ENCODE measurements around the gene PCDHB14. TPM values are rescaled to one million over a fixed set of nuclear protein-coding genes. Genes with fewer than 3 reads are reported as not detected.

Gene PCDHB14
- total and polyA plus RNA-seq, 2 donors (not counting 1 experiment from before 2014, with no cell fraction given), result not detected

DNA sequence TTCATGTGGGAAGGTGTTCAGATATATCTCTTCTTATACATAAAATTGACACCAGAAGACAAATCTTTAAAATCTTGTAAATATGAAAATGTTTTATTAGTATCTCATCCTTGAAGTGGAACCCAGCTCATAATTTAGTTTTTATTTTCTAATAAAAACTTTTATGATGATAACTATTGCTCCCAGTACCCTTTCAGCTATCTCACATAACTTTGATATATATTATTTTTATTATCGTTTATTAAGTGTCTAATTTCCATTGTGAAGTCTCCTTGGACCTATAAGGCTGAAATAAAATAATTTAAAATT lies 38.0 kb downstream of the PCDHB14 start:
- Histone ChIP-seq H3K27me3 (replicated peaks in 1 of 4; ENCODE audit: control extremely low read depth in 1 of 4, control insufficient read depth in 3 of 4, insufficient read depth in 4 of 4, low read length in 3 of 4) (no peaks in the 10 kb centered on the region), H3K9me3 (ENCODE audit: control extremely low read depth in 1 of 3, control insufficient read depth in 2 of 3, insufficient read depth in 1 of 3, low read length in 2 of 3) (peaks cover 20 to 91% (median 47%) of the 10 kb centered on the region in 3 donors), H4K20me1 (ENCODE audit: control insufficient read depth, insufficient read depth, low read length, poor library complexity, severe bottlenecking) (no peaks in the 10 kb centered on the region), H3K4me3 (ENCODE audit: control extremely low read depth in 1 of 5, extremely low read depth in 1 of 5, insufficient read depth in 1 of 5, low read depth in 2 of 5, low read length in 4 of 5) (no peak overlapping the region), H3K9ac (ENCODE audit: low read length) (no peak overlapping the region), H3K36me3 (replicated peaks in 1 of 2; ENCODE audit: control extremely low read depth in 1 of 2, control insufficient read depth in 1 of 2, extremely low read depth in 1 of 2, insufficient read depth in 2 of 2, low read length in 1 of 2) (no peaks in the 10 kb centered on the region), H2AFZ (ENCODE audit: insufficient read depth, low read depth, low read length, poor library complexity, severe bottlenecking) (no peak overlapping the region), H3K4me2 (replicated peaks; ENCODE audit: low read depth, low read length, poor library complexity, severe bottlenecking) (no peak overlapping the region), H3K4me1 (ENCODE audit: control insufficient read depth in 2 of 2, insufficient read depth in 2 of 2, low read length in 2 of 2) (no peaks in the 10 kb centered on the region), H3K79me2 (ENCODE audit: control insufficient read depth, insufficient read depth, low read length) (no peaks in the 10 kb centered on the region), H3K27ac (ENCODE audit: low read length in 2 of 2) (no peak overlapping the region)
- intact Hi-C loops (cut with micrococcal nuclease), result no loop called here
- no peaks in the 10 kb centered on the region for H3K27me3 Mint-ChIP-seq
- TF ChIP-seq, protein P1, sequence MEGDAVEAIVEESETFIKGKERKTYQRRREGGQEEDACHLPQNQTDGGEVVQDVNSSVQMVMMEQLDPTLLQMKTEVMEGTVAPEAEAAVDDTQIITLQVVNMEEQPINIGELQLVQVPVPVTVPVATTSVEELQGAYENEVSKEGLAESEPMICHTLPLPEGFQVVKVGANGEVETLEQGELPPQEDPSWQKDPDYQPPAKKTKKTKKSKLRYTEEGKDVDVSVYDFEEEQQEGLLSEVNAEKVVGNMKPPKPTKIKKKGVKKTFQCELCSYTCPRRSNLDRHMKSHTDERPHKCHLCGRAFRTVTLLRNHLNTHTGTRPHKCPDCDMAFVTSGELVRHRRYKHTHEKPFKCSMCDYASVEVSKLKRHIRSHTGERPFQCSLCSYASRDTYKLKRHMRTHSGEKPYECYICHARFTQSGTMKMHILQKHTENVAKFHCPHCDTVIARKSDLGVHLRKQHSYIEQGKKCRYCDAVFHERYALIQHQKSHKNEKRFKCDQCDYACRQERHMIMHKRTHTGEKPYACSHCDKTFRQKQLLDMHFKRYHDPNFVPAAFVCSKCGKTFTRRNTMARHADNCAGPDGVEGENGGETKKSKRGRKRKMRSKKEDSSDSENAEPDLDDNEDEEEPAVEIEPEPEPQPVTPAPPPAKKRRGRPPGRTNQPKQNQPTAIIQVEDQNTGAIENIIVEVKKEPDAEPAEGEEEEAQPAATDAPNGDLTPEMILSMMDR (IDR thresholded peaks at IDR 0.05), result no peak
- no peak for TF ChIP-seq EZH2 (IDR thresholded peaks at IDR 0.05; ENCODE audit: borderline replicate concordance, insufficient read depth, low read depth, low read length, poor library complexity, severe bottlenecking)
- peaks cover 33% of the 10 kb centered on the region for H3K9me3 Mint-ChIP-seq (ENCODE audit: insufficient read depth)
- H3K27ac Mint-ChIP-seq, result no peak overlapping the region
- DNase-seq (no peak), ATAC-seq (ENCODE audit: low read depth) (no peak)
- no peak overlapping the region for H3K4me3 Mint-ChIP-seq
- ChIA-PET CTCF (no interaction called here), POLR2A (no interaction called here)
- WGBS (ENCODE audit: insufficient coverage), result no CpG with 5 or more reads among the region's 1 CpG
- no peaks in the 10 kb centered on the region for H3K4me1 Mint-ChIP-seq

DNA sequence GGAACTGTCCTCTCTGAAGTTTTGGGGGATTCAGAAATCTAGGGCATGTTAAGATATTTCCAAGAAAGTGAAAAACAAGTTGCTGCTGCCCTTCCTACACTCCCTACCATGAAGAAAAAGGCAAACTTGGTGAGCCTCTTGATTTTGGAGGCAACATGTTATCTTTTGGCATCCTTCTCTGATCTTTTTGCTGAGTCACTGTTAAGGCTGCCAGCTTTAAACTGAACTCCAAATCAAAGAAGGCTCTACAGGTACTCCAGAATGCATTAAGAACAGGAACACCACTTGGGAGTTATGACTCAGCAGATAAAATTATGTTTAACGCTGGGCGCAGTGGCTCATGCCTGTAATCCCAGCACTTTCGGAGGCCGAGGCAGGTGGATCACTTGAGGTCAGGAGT lies 46.1 kb downstream of the PCDHB14 start:
- ChIA-PET POLR2A (no interaction called here), CTCF (no interaction called here)
- TF ChIP-seq, protein P1 (IDR thresholded peaks at IDR 0.05), result no peak
- no peak for TF ChIP-seq EZH2 (IDR thresholded peaks at IDR 0.05; ENCODE audit: borderline replicate concordance, insufficient read depth, low read depth, low read length, poor library complexity, severe bottlenecking)
- peaks cover 53% of the 10 kb centered on the region for H3K9me3 Mint-ChIP-seq (ENCODE audit: insufficient read depth)
- Histone ChIP-seq H3K27ac (ENCODE audit: low read length in 2 of 2) (no peak overlapping the region), H3K4me2 (replicated peaks; ENCODE audit: low read depth, low read length, poor library complexity, severe bottlenecking) (no peak overlapping the region), H3K9me3 (ENCODE audit: control extremely low read depth in 1 of 3, control insufficient read depth in 2 of 3, insufficient read depth in 1 of 3, low read length in 2 of 3) (peaks cover 10 to 90% (median 42%) of the 10 kb centered on the region in 3 donors), H3K36me3 (replicated peaks in 1 of 2; ENCODE audit: control extremely low read depth in 1 of 2, control insufficient read depth in 1 of 2, extremely low read depth in 1 of 2, insufficient read depth in 2 of 2, low read length in 1 of 2) (no peaks in the 10 kb centered on the region), H3K4me3 (ENCODE audit: control extremely low read depth in 1 of 5, extremely low read depth in 1 of 5, insufficient read depth in 1 of 5, low read depth in 2 of 5, low read length in 4 of 5) (no peak overlapping the region), H3K27me3 (replicated peaks in 1 of 4; ENCODE audit: control extremely low read depth in 1 of 4, control insufficient read depth in 3 of 4, insufficient read depth in 4 of 4, low read length in 3 of 4) (no peaks in the 10 kb centered on the region), H4K20me1 (ENCODE audit: control insufficient read depth, insufficient read depth, low read length, poor library complexity, severe bottlenecking) (no peaks in the 10 kb centered on the region), H2AFZ (ENCODE audit: insufficient read depth, low read depth, low read length, poor library complexity, severe bottlenecking) (no peak overlapping the region), H3K9ac (ENCODE audit: low read length) (no peak overlapping the region), H3K4me1 (ENCODE audit: control insufficient read depth in 2 of 2, insufficient read depth in 2 of 2, low read length in 2 of 2) (no peaks in the 10 kb centered on the region), H3K79me2 (ENCODE audit: control insufficient read depth, insufficient read depth, low read length) (no peaks in the 10 kb centered on the region)
- H3K4me1 Mint-ChIP-seq, result no peaks in the 10 kb centered on the region
- WGBS (ENCODE audit: insufficient coverage), result no CpG with 5 or more reads among the region's 4 CpGs
- DNase-seq, result no peak
- ATAC-seq (ENCODE audit: low read depth), result no peak
- intact Hi-C loops (cut with micrococcal nuclease), result no loop called here
- H3K27ac Mint-ChIP-seq, result no peak overlapping the region
- no peaks in the 10 kb centered on the region for H3K27me3 Mint-ChIP-seq
- no peak overlapping the region for H3K4me3 Mint-ChIP-seq
